Activated CD4-positive, alpha-beta T cell treated with anti-CD3 and anti-CD28 coated beads, Interleukin-2, Interleukin-6, amounts not matched to agents 100 ng/mL and 50 ng/mL, durations not matched to agents 16 hours and 8 hours (primary cell): Measurements from ENCODE around the gene SLC35B3.

Experiments
- DNase-seq: peaks from one replicate; pipeline ENCODE4 v3.0.0-alpha.2; 2020

SLC35B3 gene

GRCh38 chr6:8405946-8406345 lies 29.4 kb downstream of the SLC35B3 start:
- peak; percentile 51 for DNase-seq

- no peak for DNase-seq
Observed at GRCh38 chr6:8402546-8402945, 32.8 kb downstream of the SLC35B3 start.

DNA sequence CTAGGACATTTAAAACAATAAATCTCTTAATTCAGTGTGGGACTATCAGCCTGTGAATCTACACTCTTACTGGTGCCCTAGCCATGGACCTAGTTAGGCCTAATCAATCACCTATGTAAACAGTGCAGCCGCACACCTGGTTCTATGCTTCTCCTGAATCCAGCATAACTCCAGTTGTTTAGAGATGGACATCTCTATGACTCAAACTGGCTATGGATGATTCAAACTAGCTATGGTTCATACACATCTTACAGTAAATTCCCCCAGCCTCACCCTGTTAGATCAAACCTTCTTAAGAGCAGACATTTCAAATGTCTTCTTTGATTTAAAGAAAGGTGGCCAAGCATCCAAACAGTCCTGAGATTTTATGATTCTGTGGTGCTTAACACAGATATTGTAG lies 34.7 kb downstream of the SLC35B3 start:
- DNase-seq, result no peak

- DNase-seq, result no peak
Observed at GRCh38 chr6:8392569-8392968, 42.8 kb downstream of the SLC35B3 start.

DNA sequence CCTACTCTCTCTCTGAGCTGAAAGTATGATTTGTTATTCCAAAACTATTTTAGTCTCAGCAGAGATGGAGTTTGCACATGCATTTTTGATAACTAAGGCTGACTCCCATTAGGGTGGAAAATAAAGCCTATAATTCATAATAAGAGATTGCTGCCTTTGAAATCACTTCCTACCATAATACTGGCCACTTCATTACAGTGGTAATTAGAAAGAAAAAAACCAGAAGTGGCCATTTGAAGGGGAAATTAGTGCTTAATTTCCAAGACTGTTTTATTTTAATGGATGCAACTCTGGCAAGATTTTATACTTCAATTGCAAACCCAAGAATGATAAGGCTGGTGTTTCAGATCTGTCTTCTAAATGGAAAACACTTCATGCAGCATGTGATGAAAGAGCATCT lies 43.4 kb downstream of the SLC35B3 start:
- no peak for DNase-seq

DNA sequence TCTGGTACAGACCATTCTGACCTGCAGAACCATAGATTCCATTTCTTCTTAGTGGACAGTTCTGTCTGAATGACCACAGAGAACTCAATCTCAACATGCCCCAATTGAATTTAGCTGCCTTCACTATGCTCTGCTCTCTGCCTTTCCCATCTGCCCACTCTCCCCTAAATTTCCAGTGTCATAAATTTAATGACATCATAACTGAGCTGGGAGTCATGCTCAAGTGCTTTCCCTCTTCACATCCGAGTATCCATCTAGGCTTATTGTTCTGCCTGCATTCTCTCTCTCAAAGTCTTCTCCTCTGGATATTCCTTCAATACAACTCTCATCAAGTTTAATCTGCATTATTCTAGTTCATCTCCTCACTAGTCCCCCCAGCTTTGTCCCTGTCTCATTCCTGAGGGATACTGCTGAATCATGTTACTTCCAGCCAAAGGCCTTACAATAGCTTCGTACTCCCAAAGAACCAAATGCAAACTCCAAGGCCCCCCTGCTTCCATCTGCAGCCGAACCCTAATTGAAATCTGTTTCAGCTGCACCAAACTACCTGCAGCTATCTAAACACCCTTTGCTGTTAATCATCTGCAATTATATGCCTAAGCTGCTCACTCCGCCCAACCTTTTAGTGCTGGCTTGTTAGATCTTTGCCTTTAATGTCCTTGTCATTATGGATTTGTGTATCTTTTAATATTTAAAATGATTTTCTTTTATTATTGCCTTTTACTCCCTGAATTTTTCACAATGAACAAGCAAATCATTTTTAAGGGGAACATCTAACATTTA lies 46.1 kb downstream of the SLC35B3 start:
- no peak for DNase-seq

DNA sequence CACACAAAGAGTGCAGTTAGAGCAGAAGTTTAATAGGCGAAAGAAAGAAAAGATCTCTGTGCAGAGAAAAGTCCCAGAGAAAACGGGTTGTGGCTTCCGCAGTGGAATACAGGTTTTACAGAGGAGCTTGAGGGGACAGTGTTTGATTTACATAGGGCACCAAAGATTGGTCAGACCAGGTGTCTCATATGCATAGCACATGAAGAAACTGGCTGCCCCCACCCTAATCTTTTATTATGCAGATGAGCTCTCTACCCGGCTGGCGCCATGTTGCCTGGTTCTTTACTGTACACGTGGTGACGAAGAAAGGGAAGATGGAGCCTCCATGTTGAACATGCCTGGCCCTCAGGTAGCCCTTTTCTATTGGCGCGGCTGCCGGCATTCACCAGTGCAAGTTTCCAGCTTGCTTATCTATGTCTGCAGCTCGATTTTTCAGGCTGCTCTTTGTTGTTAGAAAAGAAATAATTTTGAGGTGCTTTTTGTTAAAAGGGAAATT lies 47.4 kb downstream of the SLC35B3 start:
- no peak for DNase-seq

GRCh38 chr6:8383584-8383983 lies 51.8 kb downstream of the SLC35B3 start:
- DNase-seq, result no peak

GRCh38 chr6:8382434-8382833 lies 52.9 kb downstream of the SLC35B3 start:
- no peak for DNase-seq

- no peak for DNase-seq
Observed at GRCh38 chr6:8375916-8376315, 59.4 kb downstream of the SLC35B3 start.
